Loucy (cell line): ENCODE data around the gene MESD.
"Not testable (repeated sequence)": the region's sequence is repeated elsewhere in the genome, so short reads cannot be mapped to it uniquely, and the experiment has no call there.

Experiments
- H2AFZ ChIP-seq: fragments of 200-600 bp; sonication (generic); 2 replicates; pipeline ENCODE4 v1.6.0; 2016; ENCODE audit warnings: antibody characterized with exemption, mild to moderate bottlenecking, low read length, moderate library complexity
- H3F3A ChIP-seq: fragments of 200-600 bp; 2 replicates; pipeline ENCODE4 v1.6.0; 2016; ENCODE audit warnings: antibody characterized with exemption, low read depth, mild to moderate bottlenecking
- H3K27me3 ChIP-seq: fragments of 200-600 bp; sonication (generic); 2 replicates; pipeline ENCODE4 v1.6.1; 2014; ENCODE audit warnings: low read length, mild to moderate bottlenecking; ENCODE audit not compliant: insufficient read depth, poor library complexity, severe bottlenecking
- H3K36me3 ChIP-seq: fragments of 200-600 bp; sonication (generic); 2 replicates; pipeline ENCODE4 v1.6.1; 2016; ENCODE audit warnings: low read length; ENCODE audit not compliant: insufficient read depth
- H3K4me1 ChIP-seq: fragments of 200-600 bp; sonication (generic); 2 replicates; pipeline ENCODE4 v1.5.1; 2014; ENCODE audit warnings: low read length, mild to moderate bottlenecking; ENCODE audit not compliant: insufficient read depth, poor library complexity, severe bottlenecking
- H3K4me2 ChIP-seq: fragments of 200-600 bp; sonication (generic); 2 replicates; pipeline ENCODE4 v1.6.0; 2014; ENCODE audit warnings: antibody characterized with exemption, low read length, low read depth, mild to moderate bottlenecking; ENCODE audit not compliant: poor library complexity, severe bottlenecking
- H3K4me3 ChIP-seq: fragments of 200-600 bp; sonication (generic); 2 replicates; pipeline ENCODE4 v1.5.1; 2014; ENCODE audit warnings: low read length, mild to moderate bottlenecking, mixed read lengths; ENCODE audit not compliant: poor library complexity, severe bottlenecking
- H3K79me2 ChIP-seq: fragments of 200-600 bp; sonication (generic); 2 replicates; pipeline ENCODE4 v1.6.1; 2014; ENCODE audit warnings: low read length; ENCODE audit not compliant: insufficient read depth
- H3K9ac ChIP-seq: fragments of 200-600 bp; sonication (generic); 2 replicates; pipeline ENCODE4 v1.6.0; 2014; ENCODE audit warnings: mild to moderate bottlenecking, low read depth, low read length, moderate library complexity; ENCODE audit not compliant: poor library complexity, severe bottlenecking
- H3K9me2 ChIP-seq: fragments of 200-600 bp; sonication (generic); replicated peaks from 2 replicates; pipeline ENCODE4 v1.6.1; 2016; ENCODE audit warnings: low read depth, low read length, mixed read lengths
- H3K9me3 ChIP-seq: fragments of 200-600 bp; sonication (generic); 2 replicates; pipeline ENCODE4 v1.6.1; 2014; ENCODE audit warnings: mild to moderate bottlenecking, antibody characterized with exemption, low read length, low read depth; ENCODE audit not compliant: insufficient read depth
- H4K20me1 ChIP-seq: fragments of 200-600 bp; sonication (generic); 2 replicates; pipeline ENCODE4 v1.6.0; 2014; ENCODE audit warnings: antibody characterized with exemption, low read length, mild to moderate bottlenecking; ENCODE audit not compliant: insufficient read depth, poor library complexity, severe bottlenecking
- CTCF ChIP-seq: fragments of 200-600 bp; sonication (generic); conservative IDR thresholded peaks from 2 replicates; pipeline ENCODE4 v1.5.1; 2014; ENCODE audit warnings: mild to moderate bottlenecking, antibody characterized with exemption, low read length
- EZH2phosphoT487 ChIP-seq: fragments of 200-600 bp; IDR thresholded peaks from 2 replicates; pipeline ENCODE4 v1.6.1; 2018; ENCODE audit warnings: antibody characterized with exemption, mild to moderate bottlenecking, moderate library complexity, borderline replicate concordance

The MESD gene

GRCh38 chr15:80967991-80968510 is 21.6 kb downstream of the MESD start:
- Histone ChIP-seq H3F3A (no peaks in the 10 kb centered on the region), H3K4me3 (no peak overlapping the region), H3K4me1 (no peaks in the 10 kb centered on the region), H3K9me3 (no peaks in the 10 kb centered on the region), H2AFZ (no peak overlapping the region), H4K20me1 (no peaks in the 10 kb centered on the region), H3K27me3 (no peaks in the 10 kb centered on the region), H3K36me3 (no peaks in the 10 kb centered on the region; the same call in 1 of the 2 replicates), H3K4me2 (no peak overlapping the region), H3K79me2 (no peaks in the 10 kb centered on the region), H3K9me2 (no peaks in the 10 kb centered on the region), H3K9ac (no peak overlapping the region)
- no peak for TF ChIP-seq CTCF
- TF ChIP-seq EZH2phosphoT487, result no peak

GRCh38 chr15:80967451-80967850 is 22.2 kb downstream of the MESD start:
- Histone ChIP-seq H2AFZ (no peak overlapping the region), H3K9ac (no peak overlapping the region), H3K4me1 (no peaks in the 10 kb centered on the region), H4K20me1 (no peaks in the 10 kb centered on the region), H3K4me3 (no peak overlapping the region), H3K27me3 (no peaks in the 10 kb centered on the region), H3K9me3 (no peaks in the 10 kb centered on the region), H3K36me3 (no peaks in the 10 kb centered on the region; the same call in 1 of the 2 replicates), H3K9me2 (no peaks in the 10 kb centered on the region), H3K79me2 (no peaks in the 10 kb centered on the region), H3F3A (no peaks in the 10 kb centered on the region), H3K4me2 (no peak overlapping the region)
- TF ChIP-seq EZH2phosphoT487 (no peak), CTCF (no peak)

GRCh38 chr15:80966431-80967197 is 23.0 kb downstream of the MESD start:
- Histone ChIP-seq H3K27me3 (no peaks in the 10 kb centered on the region), H3K9me3 (no peaks in the 10 kb centered on the region), H3K4me2 (no peak overlapping the region), H3K4me3 (no peak overlapping the region), H3K9me2 (no peaks in the 10 kb centered on the region), H3K79me2 (no peaks in the 10 kb centered on the region), H2AFZ (no peak overlapping the region), H3F3A (no peaks in the 10 kb centered on the region), H3K36me3 (no peaks in the 10 kb centered on the region; the same call in 1 of the 2 replicates), H3K9ac (no peak overlapping the region), H4K20me1 (no peaks in the 10 kb centered on the region), H3K4me1 (no peaks in the 10 kb centered on the region)
- TF ChIP-seq CTCF (no peak), EZH2phosphoT487 (no peak)

GRCh38 chr15:80965454-80965853 is 24.2 kb downstream of the MESD start:
- not testable (repeated sequence) for H3K79me2 ChIP-seq, H3K9ac ChIP-seq, H3K4me2 ChIP-seq, H3K4me1 ChIP-seq, H3K9me3 ChIP-seq, H4K20me1 ChIP-seq, H3F3A ChIP-seq, H2AFZ ChIP-seq, H3K9me2 ChIP-seq, H3K36me3 ChIP-seq, H3K4me3 ChIP-seq, H3K27me3 ChIP-seq
